Liver (tissue), 9 donors: Measurements from ENCODE around the gene STATH. TPM values are rescaled to one million over a fixed set of nuclear protein-coding genes. Genes with fewer than 3 reads are reported as not detected.

Experiments
- DNase-seq: peaks from one replicate; pipeline ENCODE4 v3.0.0-alpha.2; 2017; ENCODE audit warnings: low spot score
- H3K27ac ChIP-seq, 2 donors: one replicate each; pipeline ENCODE4 v1.7.0; 2013; ENCODE audit warnings: inconsistent platforms in 2 of 2, low read length in 2 of 2, control low read depth in 1 of 2, low read depth in 1 of 2, mild to moderate bottlenecking in 1 of 2
- H3K27me3 ChIP-seq, 4 donors: one replicate each; pipeline versions ENCODE4 v1.6.1 to v1.7.0; 2013; ENCODE audit warnings: low read length in 3 of 4, inconsistent platforms in 1 of 4, mild to moderate bottlenecking in 1 of 4, moderate library complexity in 1 of 4; ENCODE audit not compliant: control insufficient read depth in 4 of 4, insufficient read depth in 4 of 4
- H3K36me3 ChIP-seq, 4 donors: one replicate each; pipeline versions ENCODE4 v1.6.1 to v1.7.0; 2013; ENCODE audit warnings: low read length in 3 of 4, mild to moderate bottlenecking in 3 of 4, low read depth in 1 of 4, moderate library complexity in 1 of 4; ENCODE audit not compliant: control insufficient read depth in 4 of 4, insufficient read depth in 3 of 4
- H3K4me1 ChIP-seq, 4 donors: one replicate each; pipeline versions ENCODE4 v1.6.1 to v1.7.0; 2013; ENCODE audit warnings: low read length in 3 of 4, mild to moderate bottlenecking in 3 of 4, moderate library complexity in 1 of 4; ENCODE audit not compliant: control insufficient read depth in 4 of 4, insufficient read depth in 4 of 4
- H3K4me3 ChIP-seq, 3 donors: one replicate each; pipeline versions ENCODE4 v1.6.1 to v1.7.0; 2013; ENCODE audit warnings: low read length in 3 of 3, control low read depth in 1 of 3, low read depth in 1 of 3, mild to moderate bottlenecking in 1 of 3
- H3K9ac ChIP-seq, 2 donors: one replicate each; pipeline ENCODE4 v1.7.0; 2013; ENCODE audit warnings: low read length in 2 of 2, mild to moderate bottlenecking in 2 of 2, moderate library complexity in 2 of 2, control low read depth in 1 of 2, low read depth in 1 of 2
- H3K9me3 ChIP-seq, 4 donors: one replicate each; pipeline versions ENCODE4 v1.6.1 to v1.7.0; 2013; ENCODE audit warnings: low read length in 3 of 4; ENCODE audit not compliant: control insufficient read depth in 4 of 4
- ATF3 ChIP-seq: IDR thresholded peaks from 2 replicates; pipeline ENCODE4 v1.6.1; 2016; ENCODE audit warnings: antibody characterized with exemption
- CTCF ChIP-seq: fragments of 150-350 bp; IDR thresholded peaks from 2 replicates; pipeline ENCODE4 v1.5.1; 2017; ENCODE audit warnings: improper control_type of control experiment, low read depth, low read length; ENCODE audit not compliant: missing input control
- FOXA1 ChIP-seq: IDR thresholded peaks from 2 replicates; pipeline ENCODE4 v1.6.1; 2016; ENCODE audit warnings: antibody characterized with exemption
- FOXA2 ChIP-seq: IDR thresholded peaks from 2 replicates; pipeline ENCODE4 v1.6.1; 2016; ENCODE audit warnings: antibody characterized with exemption
- GABPA ChIP-seq, 2 donors: IDR thresholded peaks in 1 of 2; conservative IDR thresholded peaks in 1 of 2; 2 replicates each; pipeline ENCODE4 v1.6.1; 2016; ENCODE audit warnings: antibody characterized with exemption in 2 of 2, mild to moderate bottlenecking in 1 of 2, moderate library complexity in 1 of 2
- HNF4A ChIP-seq, 2 donors: conservative IDR thresholded peaks; 2 replicates each; pipeline ENCODE4 v1.6.1; 2016; ENCODE audit warnings: antibody characterized with exemption in 2 of 2, mild to moderate bottlenecking in 2 of 2
- HNF4G ChIP-seq: IDR thresholded peaks from 2 replicates; pipeline ENCODE4 v1.6.1; 2016; ENCODE audit warnings: antibody characterized with exemption
- JUND ChIP-seq, 2 donors: IDR thresholded peaks; 2 replicates each; pipeline ENCODE4 v1.6.1; 2016; ENCODE audit warnings: antibody characterized with exemption in 2 of 2
- NR2F2 ChIP-seq: IDR thresholded peaks from 2 replicates; pipeline ENCODE4 v1.6.1; 2016; ENCODE audit warnings: antibody characterized with exemption
- RAD21 ChIP-seq, 2 donors: IDR thresholded peaks; 2 replicates each; pipeline ENCODE4 v1.6.1; 2016; ENCODE audit warnings: antibody characterized with exemption in 2 of 2, mild to moderate bottlenecking in 2 of 2
- REST ChIP-seq: IDR thresholded peaks from 2 replicates; pipeline ENCODE4 v1.6.1; 2016; ENCODE audit warnings: antibody characterized with exemption, mild to moderate bottlenecking
- RXRA ChIP-seq, 2 donors: IDR thresholded peaks; 2 replicates each; pipeline ENCODE4 v1.6.1; 2017 to 2018; ENCODE audit warnings: antibody characterized with exemption in 2 of 2, mild to moderate bottlenecking in 1 of 2
- SP1 ChIP-seq: IDR thresholded peaks from 2 replicates; pipeline ENCODE4 v1.6.1; 2018; ENCODE audit warnings: antibody characterized with exemption, mild to moderate bottlenecking
- TAF1 ChIP-seq: conservative IDR thresholded peaks from 2 replicates; pipeline ENCODE4 v1.6.1; 2016; ENCODE audit warnings: antibody characterized with exemption, mild to moderate bottlenecking
- YY1 ChIP-seq: IDR thresholded peaks from 2 replicates; pipeline ENCODE4 v1.6.1; 2016; ENCODE audit warnings: antibody characterized with exemption, mild to moderate bottlenecking
- ZBTB33 ChIP-seq: IDR thresholded peaks from 2 replicates; pipeline ENCODE4 v1.6.1; 2016; ENCODE audit warnings: antibody characterized with exemption
- WGBS: extraction: QIAGEN DNeasy Blood & Tissue Kit; methylation state at CpG from one replicate; pipeline ENCODE4 v1.1.7; 2013; 5-methylcytosine and 5-hydroxymethylcytosine counted together
- polyA plus RNA-seq, 2 donors: library from polyadenylated mRNA; stranded (reverse) in 1 of 2; unstranded in 1 of 2; fragments of 200-250 nt in 1 of 2; fragments of >200 nt in 1 of 2; fragmentation: Nextera tagmentation in 1 of 2; extraction: Ambion mirVana in 1 of 2; gene quantifications; one replicate each; pipeline versions ENCODE4 v1.2.1 to v1.2.3, GENCODE V29; 2013 to 2015
- total RNA-seq, 2 donors: library from RNA; depleted of rRNA; stranded (reverse); fragments of >200 nt; gene quantifications; one replicate each; pipeline ENCODE4 v1.2.3, GENCODE V29; 2014
- donor health status: healthy.
- donor health status: healthy.
- donor health status: healthy.
- donor health status: healthy.
- donor health status: healthy.

STATH gene
- total and polyA plus RNA-seq, 4 donors, result not detected

GRCh38 chr4:69984030-69984443 lies 11.7 kb upstream of the STATH start:
- Histone ChIP-seq H3K9me3 (no peaks in the 10 kb centered on the region), H3K27ac (no peak overlapping the region), H3K36me3 (no peaks in the 10 kb centered on the region), H3K4me3 (no peak overlapping the region), H3K27me3 (no peaks in the 10 kb centered on the region), H3K9ac (no peak overlapping the region), H3K4me1 (peaks cover 0 to 2% (median 0%) of the 10 kb centered on the region in 4 donors)
- WGBS, result 37% methylated on average over 2 of the region's 2 CpGs
- TF ChIP-seq HNF4G (no peak), RAD21 (IDR thresholded peaks at IDR 0.05) (peak in 1 of 2 donors; percentile 16), RXRA (IDR thresholded peaks at IDR 0.05) (peak in 1 of 2 donors; percentile 55), FOXA2 (peak; percentile 16), NR2F2 (no peak), ZBTB33 (peak; percentile 64), TAF1 (no peak), ATF3 (no peak), JUND (IDR thresholded peaks at IDR 0.05) (peak; percentile 27 to 65), CTCF (no peak), YY1 (peak; percentile 72), REST (peak; percentile 51), HNF4A (conservative IDR thresholded peaks at IDR 0.05) (peak in 1 of 2 donors; percentile 52), GABPA (IDR thresholded peaks at IDR 0.05 in 1 of 2, conservative IDR thresholded peaks at IDR 0.05 in 1 of 2) (no peak)
- DNase-seq, result no peak

- no peak overlapping the region for H3K4me3 ChIP-seq
- H3K27me3 ChIP-seq, result no peaks in the 10 kb centered on the region
- DNase-seq, result no peak
- no peaks in the 10 kb centered on the region for H3K36me3 ChIP-seq
- no peaks in the 10 kb centered on the region for H3K9me3 ChIP-seq
- no peak overlapping the region for H3K9ac ChIP-seq
- TF ChIP-seq REST, result no peak
- no peak for TF ChIP-seq FOXA2
- TF ChIP-seq HNF4G, result no peak
- TF ChIP-seq FOXA1, result no peak
- TF ChIP-seq ATF3, result no peak
- TF ChIP-seq SP1, result no peak
- no peak for TF ChIP-seq JUND (IDR thresholded peaks at IDR 0.05)
- TF ChIP-seq HNF4A (conservative IDR thresholded peaks at IDR 0.05), result no peak
- H3K4me1 ChIP-seq, result peaks cover 0 to 2% (median 0%) of the 10 kb centered on the region in 4 donors
- WGBS, result 95% methylated on average over 1 of the region's 1 CpG
- H3K27ac ChIP-seq, result no peak overlapping the region
Measured at GRCh38 chr4:69986663-69987062, 9.1 kb upstream of the STATH start.
